GM23338 (cell line): Measurements from ENCODE around the gene PRIMPOL.

Experiments
- EZH2 ChIP-seq: fragments of 200-600 bp; sonication (generic); IDR thresholded peaks from one replicate; pipeline ENCODE4 v1.8.0; 2017; ENCODE audit warnings: antibody characterized with exemption, mild to moderate bottlenecking, low read depth; ENCODE audit not compliant: unreplicated experiment
- TF ChIP-seq, protein P1 (sequence below), 2 experiments: fragments of 200-600 bp in 1 of 2; sonication (generic) in 1 of 2; conservative IDR thresholded peaks; 2 replicates each; pipeline versions ENCODE4 v1.5.1 to v1.6.1; 2016 to 2017; ENCODE audit warnings: antibody characterized with exemption in 2 of 2, low read depth in 2 of 2, mild to moderate bottlenecking in 2 of 2, moderate library complexity in 1 of 2

DNA sequence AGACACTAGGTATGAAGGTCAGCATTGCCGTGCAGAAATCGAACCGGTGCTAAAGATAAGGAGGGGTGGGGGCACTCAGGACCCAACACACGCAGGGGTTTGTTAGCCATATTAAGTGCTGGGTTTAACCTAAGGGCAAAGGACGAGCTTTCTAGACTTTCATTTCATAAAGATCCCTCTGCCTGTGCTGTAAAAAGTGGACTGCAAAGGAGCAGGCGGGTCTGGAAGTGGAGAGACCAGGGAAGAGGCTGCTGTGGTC is 1.6 kb upstream of the PRIMPOL start:
- TF ChIP-seq EZH2, result no peak
- TF ChIP-seq, protein P1, sequence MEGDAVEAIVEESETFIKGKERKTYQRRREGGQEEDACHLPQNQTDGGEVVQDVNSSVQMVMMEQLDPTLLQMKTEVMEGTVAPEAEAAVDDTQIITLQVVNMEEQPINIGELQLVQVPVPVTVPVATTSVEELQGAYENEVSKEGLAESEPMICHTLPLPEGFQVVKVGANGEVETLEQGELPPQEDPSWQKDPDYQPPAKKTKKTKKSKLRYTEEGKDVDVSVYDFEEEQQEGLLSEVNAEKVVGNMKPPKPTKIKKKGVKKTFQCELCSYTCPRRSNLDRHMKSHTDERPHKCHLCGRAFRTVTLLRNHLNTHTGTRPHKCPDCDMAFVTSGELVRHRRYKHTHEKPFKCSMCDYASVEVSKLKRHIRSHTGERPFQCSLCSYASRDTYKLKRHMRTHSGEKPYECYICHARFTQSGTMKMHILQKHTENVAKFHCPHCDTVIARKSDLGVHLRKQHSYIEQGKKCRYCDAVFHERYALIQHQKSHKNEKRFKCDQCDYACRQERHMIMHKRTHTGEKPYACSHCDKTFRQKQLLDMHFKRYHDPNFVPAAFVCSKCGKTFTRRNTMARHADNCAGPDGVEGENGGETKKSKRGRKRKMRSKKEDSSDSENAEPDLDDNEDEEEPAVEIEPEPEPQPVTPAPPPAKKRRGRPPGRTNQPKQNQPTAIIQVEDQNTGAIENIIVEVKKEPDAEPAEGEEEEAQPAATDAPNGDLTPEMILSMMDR (conservative IDR thresholded peaks at IDR 0.05; ENCODE audit: low read depth in 2 of 2), result no peak
